ENCODE measurements around the gene LRG1. TPM values are rescaled to one million over a fixed set of nuclear protein-coding genes. Genes with fewer than 3 reads are reported as not detected.

The LRG1 gene
- total and polyA plus RNA-seq, 4 donors = 0.36 to 1.3 (median 0.46) TPM

- no peaks in the 10 kb centered on the region for H3K4me1 ChIP-seq (ENCODE audit: control insufficient read depth, insufficient read depth, low read length)
- H3K36me3 ChIP-seq (ENCODE audit: control insufficient read depth, insufficient read depth, low read length) = peaks cover 97% of the 10 kb centered on the region
- 91% methylated on average over 10 of the region's 10 CpGs for WGBS (ENCODE audit: insufficient coverage)
- no peak overlapping the region for H3K4me3 ChIP-seq (ENCODE audit: low read depth, low read length)
- no peak overlapping the region for H3K27ac ChIP-seq (ENCODE audit: low read depth, low read length)
- no peak for DNase-seq (ENCODE audit: low read depth in 4 of 6, low spot score in 6 of 6)
- H3K27me3 ChIP-seq (ENCODE audit: control insufficient read depth, insufficient read depth, low read length) = no peaks in the 10 kb centered on the region
- no peaks in the 10 kb centered on the region for H3K9me3 ChIP-seq (ENCODE audit: control insufficient read depth, insufficient read depth, low read length)
Measured at GRCh38 chr19:4503825-4504170, 36.0 kb downstream of the LRG1 start.

GRCh38 chr19:4503132-4503824 is 36.6 kb downstream of the LRG1 start:
- WGBS (ENCODE audit: insufficient coverage) = 91% methylated on average over 21 of the region's 25 CpGs

GRCh38 chr19:4502282-4503131 is 37.3 kb downstream of the LRG1 start:
- WGBS (ENCODE audit: insufficient coverage) = 93% methylated on average over 31 of the region's 37 CpGs
- DNase-seq (ENCODE audit: low read depth in 4 of 6, low spot score in 6 of 6) = no peak
- H3K4me1 ChIP-seq (ENCODE audit: control insufficient read depth, insufficient read depth, low read length) = no peaks in the 10 kb centered on the region
- no peak overlapping the region for H3K4me3 ChIP-seq (ENCODE audit: low read depth, low read length)
- H3K27ac ChIP-seq (ENCODE audit: low read depth, low read length) = no peak overlapping the region
- no peaks in the 10 kb centered on the region for H3K27me3 ChIP-seq (ENCODE audit: control insufficient read depth, insufficient read depth, low read length)
- no peaks in the 10 kb centered on the region for H3K9me3 ChIP-seq (ENCODE audit: control insufficient read depth, insufficient read depth, low read length)
- H3K36me3 ChIP-seq (ENCODE audit: control insufficient read depth, insufficient read depth, low read length) = peaks cover 100% of the 10 kb centered on the region

More at GRCh38 chr19:4503132-4503824, 36.6 kb downstream of the LRG1 start:
- Histone ChIP-seq H3K4me3 (ENCODE audit: low read depth, low read length) (no peak overlapping the region), H3K27me3 (ENCODE audit: control insufficient read depth, insufficient read depth, low read length) (no peaks in the 10 kb centered on the region), H3K4me1 (ENCODE audit: control insufficient read depth, insufficient read depth, low read length) (no peaks in the 10 kb centered on the region), H3K9me3 (ENCODE audit: control insufficient read depth, insufficient read depth, low read length) (no peaks in the 10 kb centered on the region), H3K27ac (ENCODE audit: low read depth, low read length) (no peak overlapping the region), H3K36me3 (ENCODE audit: control insufficient read depth, insufficient read depth, low read length) (peaks cover 98% of the 10 kb centered on the region)
- DNase-seq (ENCODE audit: low read depth in 4 of 6, low spot score in 6 of 6) = no peak

- H3K9me3 ChIP-seq (ENCODE audit: control insufficient read depth, insufficient read depth, low read length) = no peaks in the 10 kb centered on the region
- H3K27me3 ChIP-seq (ENCODE audit: control insufficient read depth, insufficient read depth, low read length) = no peaks in the 10 kb centered on the region
- peaks cover 99% of the 10 kb centered on the region for H3K36me3 ChIP-seq (ENCODE audit: control insufficient read depth, insufficient read depth, low read length)
- no peak overlapping the region for H3K4me3 ChIP-seq (ENCODE audit: low read depth, low read length)
- WGBS (ENCODE audit: insufficient coverage) = 91% methylated on average over 23 of the region's 25 CpGs
- H3K27ac ChIP-seq (ENCODE audit: low read depth, low read length) = no peak overlapping the region
- H3K4me1 ChIP-seq (ENCODE audit: control insufficient read depth, insufficient read depth, low read length) = no peaks in the 10 kb centered on the region
- DNase-seq (ENCODE audit: low read depth in 4 of 6, low spot score in 6 of 6) = no peak
Measured at GRCh38 chr19:4501691-4502090, 38.1 kb downstream of the LRG1 start.

- Histone ChIP-seq H3K36me3 (ENCODE audit: control insufficient read depth, insufficient read depth, low read length) (peaks cover 99% of the 10 kb centered on the region), H3K27ac (ENCODE audit: low read depth, low read length) (no peak overlapping the region), H3K27me3 (ENCODE audit: control insufficient read depth, insufficient read depth, low read length) (no peaks in the 10 kb centered on the region), H3K4me3 (ENCODE audit: low read depth, low read length) (no peak overlapping the region), H3K9me3 (ENCODE audit: control insufficient read depth, insufficient read depth, low read length) (no peaks in the 10 kb centered on the region), H3K4me1 (ENCODE audit: control insufficient read depth, insufficient read depth, low read length) (no peaks in the 10 kb centered on the region)
- WGBS (ENCODE audit: insufficient coverage) = 95% methylated on average over 29 of the region's 29 CpGs
- no peak for DNase-seq (ENCODE audit: low read depth in 4 of 6, low spot score in 6 of 6)
Measured at GRCh38 chr19:4500841-4501591, 38.8 kb downstream of the LRG1 start.

DNA sequence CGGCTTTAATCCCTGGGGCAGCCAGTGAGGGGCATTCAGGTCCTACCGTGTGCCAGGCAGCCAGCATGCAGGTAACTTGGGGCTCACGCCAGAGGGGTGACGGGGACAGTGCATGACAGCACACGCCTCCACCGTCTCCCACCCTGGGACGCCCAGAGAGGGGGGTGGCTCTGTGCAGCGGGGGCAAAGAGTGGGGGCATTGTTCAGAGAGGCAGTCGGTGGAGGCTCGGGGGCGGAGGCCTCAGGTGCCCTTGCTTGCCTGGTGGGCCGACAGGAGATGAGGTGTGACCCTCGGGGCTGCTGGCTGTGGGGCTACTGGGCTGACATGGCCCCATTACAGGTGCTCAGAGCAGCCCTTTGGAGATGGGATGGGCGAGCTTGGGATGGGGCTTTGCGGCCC is 40.0 kb downstream of the LRG1 start:
- Histone ChIP-seq H3K9me3 (ENCODE audit: control insufficient read depth, insufficient read depth, low read length) (no peaks in the 10 kb centered on the region), H3K27ac (ENCODE audit: low read depth, low read length) (no peak overlapping the region), H3K4me3 (ENCODE audit: low read depth, low read length) (no peak overlapping the region), H3K27me3 (ENCODE audit: control insufficient read depth, insufficient read depth, low read length) (no peaks in the 10 kb centered on the region), H3K36me3 (ENCODE audit: control insufficient read depth, insufficient read depth, low read length) (peaks cover 99% of the 10 kb centered on the region), H3K4me1 (ENCODE audit: control insufficient read depth, insufficient read depth, low read length) (no peaks in the 10 kb centered on the region)
- no peak for DNase-seq (ENCODE audit: low read depth in 4 of 6, low spot score in 6 of 6)
- 95% methylated on average over 13 of the region's 15 CpGs for WGBS (ENCODE audit: insufficient coverage)

- H3K4me1 ChIP-seq (ENCODE audit: control insufficient read depth, insufficient read depth, low read length) = no peaks in the 10 kb centered on the region
- H3K36me3 ChIP-seq (ENCODE audit: control insufficient read depth, insufficient read depth, low read length) = peaks cover 99% of the 10 kb centered on the region
- no peak for DNase-seq (ENCODE audit: low read depth in 4 of 6, low spot score in 6 of 6)
- no peak overlapping the region for H3K27ac ChIP-seq (ENCODE audit: low read depth, low read length)
- no peaks in the 10 kb centered on the region for H3K9me3 ChIP-seq (ENCODE audit: control insufficient read depth, insufficient read depth, low read length)
- WGBS (ENCODE audit: insufficient coverage) = 94% methylated on average over 20 of the region's 23 CpGs
- no peak overlapping the region for H3K4me3 ChIP-seq (ENCODE audit: low read depth, low read length)
- no peaks in the 10 kb centered on the region for H3K27me3 ChIP-seq (ENCODE audit: control insufficient read depth, insufficient read depth, low read length)
Measured at GRCh38 chr19:4499318-4499717, 40.5 kb downstream of the LRG1 start.

DNA sequence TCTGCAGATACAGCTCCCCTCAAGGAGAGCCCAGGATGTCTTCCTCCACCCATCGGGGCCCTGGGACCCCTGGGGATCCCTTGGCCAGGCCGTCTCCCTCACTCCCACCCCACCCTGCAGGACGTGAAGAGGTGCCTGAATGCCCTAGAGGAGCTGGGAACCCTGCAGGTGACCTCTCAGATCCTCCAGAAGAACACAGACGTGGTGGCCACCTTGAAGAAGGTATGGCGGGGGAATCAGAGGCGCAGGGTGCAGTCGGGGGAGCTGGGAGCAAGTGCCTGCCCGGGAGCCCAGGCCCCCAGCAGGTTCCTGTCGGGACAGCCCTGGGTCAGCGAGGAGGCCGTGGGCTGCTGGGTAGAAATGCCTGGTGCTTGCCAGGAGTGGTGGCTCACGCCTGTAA is 41.1 kb downstream of the LRG1 start:
- Histone ChIP-seq H3K27ac (ENCODE audit: low read depth, low read length) (no peak overlapping the region), H3K27me3 (ENCODE audit: control insufficient read depth, insufficient read depth, low read length) (no peaks in the 10 kb centered on the region), H3K4me1 (ENCODE audit: control insufficient read depth, insufficient read depth, low read length) (no peaks in the 10 kb centered on the region), H3K4me3 (ENCODE audit: low read depth, low read length) (no peak overlapping the region), H3K36me3 (ENCODE audit: control insufficient read depth, insufficient read depth, low read length) (peaks cover 99% of the 10 kb centered on the region), H3K9me3 (ENCODE audit: control insufficient read depth, insufficient read depth, low read length) (no peaks in the 10 kb centered on the region)
- 95% methylated on average over 9 of the region's 12 CpGs for WGBS (ENCODE audit: insufficient coverage)
- no peak for DNase-seq (ENCODE audit: low read depth in 4 of 6, low spot score in 6 of 6)

DNA sequence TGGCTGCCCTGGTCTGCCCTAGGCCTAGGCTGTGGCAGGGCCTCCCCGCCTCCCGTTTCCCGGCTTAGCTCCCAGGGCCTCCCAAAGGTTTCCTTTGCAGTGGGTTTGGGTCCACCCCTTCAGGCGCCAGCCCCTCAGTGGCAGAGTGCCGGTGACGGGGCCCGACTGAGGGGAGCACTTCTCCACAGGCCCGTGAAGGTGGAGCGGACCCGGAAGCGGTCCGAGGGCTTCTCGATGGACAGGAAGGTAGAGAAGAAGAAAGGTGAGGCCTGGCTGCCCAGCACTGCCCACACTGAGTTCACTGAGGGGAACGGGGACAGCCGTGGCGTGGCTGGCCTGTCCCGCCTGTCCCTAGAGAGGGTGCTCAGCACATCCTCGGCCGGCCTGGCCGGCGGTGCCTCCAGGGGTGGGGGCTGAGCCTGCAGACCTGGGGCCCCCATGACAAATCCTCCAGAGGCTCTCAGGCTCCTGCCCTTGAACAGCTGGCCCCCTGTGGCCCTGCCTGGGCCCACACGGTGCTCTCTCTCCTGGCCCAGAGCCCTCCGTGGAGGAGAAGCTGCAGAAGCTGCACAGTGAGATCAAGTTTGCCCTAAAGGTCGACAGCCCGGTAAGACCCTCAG is 42.0 kb downstream of the LRG1 start:
- Histone ChIP-seq H3K9me3 (ENCODE audit: control insufficient read depth, insufficient read depth, low read length) (no peaks in the 10 kb centered on the region), H3K27me3 (ENCODE audit: control insufficient read depth, insufficient read depth, low read length) (no peaks in the 10 kb centered on the region), H3K36me3 (ENCODE audit: control insufficient read depth, insufficient read depth, low read length) (peaks cover 99% of the 10 kb centered on the region), H3K27ac (ENCODE audit: low read depth, low read length) (no peak overlapping the region), H3K4me1 (ENCODE audit: control insufficient read depth, insufficient read depth, low read length) (no peaks in the 10 kb centered on the region), H3K4me3 (ENCODE audit: low read depth, low read length) (no peak overlapping the region)
- 92% methylated on average over 25 of the region's 25 CpGs for WGBS (ENCODE audit: insufficient coverage)
- no peak for DNase-seq (ENCODE audit: low read depth in 4 of 6, low spot score in 6 of 6)

Data from spinal cord (tissue), 10 donors.